Measurements from ENCODE around the gene LCE3B. TPM values are rescaled to one million over a fixed set of nuclear protein-coding genes. Genes with fewer than 3 reads are reported as not detected.

The LCE3B gene
- total and polyA plus RNA-seq, 9 of the 15 experiments (the other 6 are each of a cell fraction or from before 2014, with no cell fraction given) = not detected

GRCh38 chr1:152658649-152659048 lies 45.0 kb downstream of the LCE3B start (continued):
- TF ChIP-seq, protein P1, sequence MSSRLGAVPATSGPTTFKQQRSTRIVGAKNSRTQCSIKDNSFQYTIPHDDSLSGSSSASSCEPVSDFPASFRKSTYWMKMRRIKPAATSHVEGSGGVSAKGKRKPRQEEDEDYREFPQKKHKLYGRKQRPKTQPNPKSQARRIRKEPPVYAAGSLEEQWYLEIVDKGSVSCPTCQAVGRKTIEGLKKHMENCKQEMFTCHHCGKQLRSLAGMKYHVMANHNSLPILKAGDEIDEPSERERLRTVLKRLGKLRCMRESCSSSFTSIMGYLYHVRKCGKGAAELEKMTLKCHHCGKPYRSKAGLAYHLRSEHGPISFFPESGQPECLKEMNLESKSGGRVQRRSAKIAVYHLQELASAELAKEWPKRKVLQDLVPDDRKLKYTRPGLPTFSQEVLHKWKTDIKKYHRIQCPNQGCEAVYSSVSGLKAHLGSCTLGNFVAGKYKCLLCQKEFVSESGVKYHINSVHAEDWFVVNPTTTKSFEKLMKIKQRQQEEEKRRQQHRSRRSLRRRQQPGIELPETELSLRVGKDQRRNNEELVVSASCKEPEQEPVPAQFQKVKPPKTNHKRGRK (tag; IDR thresholded peaks at IDR 0.05) = no peak
- no peak for TF ChIP-seq ZNF143 (CRISPR knock-in tag; IDR thresholded peaks at IDR 0.05)
- TF ChIP-seq KDM4B (IDR thresholded peaks at IDR 0.05; ENCODE audit: borderline replicate concordance in 2 of 2, low read depth in 1 of 2) = no peak

DNA sequence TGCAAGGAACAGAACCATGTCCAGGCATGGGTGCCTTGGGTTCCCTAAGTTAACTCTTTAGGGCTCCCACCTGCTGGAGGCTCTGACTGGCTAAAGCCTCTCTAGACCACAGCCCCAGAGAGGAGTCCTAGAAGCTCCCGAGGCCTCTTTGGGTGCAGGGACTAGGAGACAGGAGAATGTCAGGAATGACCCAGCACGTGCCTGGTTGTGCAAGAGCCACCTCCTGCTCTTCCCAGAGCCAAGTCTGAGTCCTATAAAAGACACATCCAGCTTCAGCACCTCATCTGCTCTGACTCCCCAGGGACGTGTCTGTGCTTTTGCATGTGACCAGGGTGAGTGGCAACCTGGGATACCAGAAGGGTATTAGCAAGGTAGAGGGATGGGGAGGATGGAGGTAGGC lies 49.5 kb downstream of the LCE3B start, which contains the start of gene LCE2D:
Gene LCE2D, plus strand, starts transcription at position 283 of the 400 bp plus-strand sequence. CDS start 726 bp downstream, outside the sequence.
- no peaks in the 10 kb centered on the region for H3K9me1 ChIP-seq (ENCODE audit: control insufficient read depth, insufficient read depth, low read length)
- H3K9me3 ChIP-seq (replicated peaks; ENCODE audit: control insufficient read depth, insufficient read depth, low read depth, low read length) = no peaks in the 10 kb centered on the region
- FAIRE-seq (no peak), DNase-seq (ENCODE audit: extremely low read depth in 1 of 4, low spot score in 3 of 4) (no peak), ATAC-seq (no peak)
- 4% methylated on average over 3 of the region's 3 CpGs for WGBS (ENCODE audit: insufficient coverage, low coverage, missing lambda C conversion rate)
- no peak within 1 kb of the TSS for H3K4me3 ChIP-seq
- in situ Hi-C loops (cut with MboI) (no loop called here), intact Hi-C loops (cut with micrococcal nuclease) (no loop called here)
- no TSS peak for BruUV-seq (replicated peaks)
- H3K4me1 ChIP-seq (replicated peaks in 1 of 2; ENCODE audit: control insufficient read depth in 2 of 2, insufficient read depth in 2 of 2, low read length in 2 of 2) = no peaks in the 10 kb centered on the region
- no peak within 1 kb of the TSS for H2AFZ ChIP-seq (ENCODE audit: low read depth, low read length)
- POLR2A ChIA-PET = interaction anchor here (0.5 kb wide), 1 partner anchor 13 kb away, joined by 3 read pairs; no protein-coding TSS in a partner anchor
- no peaks in the 10 kb centered on the region for H3K79me2 ChIP-seq (ENCODE audit: control insufficient read depth, insufficient read depth, low read length)
- H3K27me3 ChIP-seq (ENCODE audit: control insufficient read depth in 2 of 2, insufficient read depth in 2 of 2, low read length in 2 of 2) = no peaks in the 10 kb centered on the region
- no peak within 1 kb of the TSS for H3K9ac ChIP-seq (ENCODE audit: insufficient read depth in 1 of 2, low read depth in 2 of 2, low read length in 2 of 2)
- no peak within 1 kb of the TSS for H3K4me2 ChIP-seq (ENCODE audit: insufficient read depth, low read length)
- CTCF ChIA-PET (ENCODE audit: low intra/inter-chr PET ratio) = no interaction called here
- no peak within 1 kb of the TSS for H3K27ac ChIP-seq (ENCODE audit: extremely low read depth, low read depth, low read length)
- H3K36me3 ChIP-seq (ENCODE audit: control insufficient read depth, insufficient read depth, low read length) = no peaks in the 10 kb centered on the region
- TF ChIP-seq TEAD2 (tag; IDR thresholded peaks at IDR 0.05) = no peak
- no peak for TF ChIP-seq NR2C2 (CRISPR knock-in tag; IDR thresholded peaks at IDR 0.05)
- TF ChIP-seq NR2C2 (tag; IDR thresholded peaks at IDR 0.05) = no peak
- no peak for TF ChIP-seq ARID2 (IDR thresholded peaks at IDR 0.05)
- no peak for TF ChIP-seq U2AF1 (optimal IDR thresholded peaks at IDR 0.05; ENCODE audit: low read depth, low read length)
- no peak for TF ChIP-seq ZFP36 (IDR thresholded peaks at IDR 0.05; ENCODE audit: low read depth, low read length, partially characterized antibody)
- no peaks in the 10 kb centered on the region for H4K20me1 ChIP-seq (replicated peaks; ENCODE audit: control insufficient read depth, insufficient read depth, low read length)

Small RNAs within 50 kb of the gene (small RNA-seq; reads per million reads assigned to genes)
- gene LCE3A = not detected
- not detected for gene LCE3B

Other genes starting within 250 kb of the LCE3B start
Only the 7 nearest of the 21 such genes appear.
- gene LCE3E, start 47.0 kb upstream of the LCE3B start, total RNA-seq (2014; rRNA removed) = not detected in 2 replicates
- gene LCE3E, start 47.0 kb upstream of the LCE3B start, total RNA-seq (2014; rRNA removed; fragmentation: Illumina TruSeq; extraction: Trizol) = not detected in 2 replicates
- not detected in 2 replicates for gene LCE3E, start 47.0 kb upstream of the LCE3B start, total RNA-seq (2015; rRNA removed; fragmentation: Illumina TruSeq; extraction: Trizol)
- gene LCE3E, start 47.0 kb upstream of the LCE3B start, total RNA-seq (2021) = not detected in 2 replicates
- not detected in 2 replicates for gene LCE3E, start 47.0 kb upstream of the LCE3B start, polyA plus RNA-seq (2011; rRNA removed)
- not detected in 2 replicates for gene LCE3E, start 47.0 kb upstream of the LCE3B start, polyA plus RNA-seq (2014; fragmentation: Illumina TruSeq; extraction: Trizol)
- gene LCE3E, start 47.0 kb upstream of the LCE3B start, polyA plus RNA-seq (2014; fragmentation: Nextera tagmentation; extraction: Ambion mirVana) = not detected
- not detected in 2 replicates for gene LCE3E, start 47.0 kb upstream of the LCE3B start, polyA plus RNA-seq (2014; rRNA removed)
- not detected in 2 replicates for gene LCE3D, start 33.3 kb upstream of the LCE3B start, total RNA-seq (2014; rRNA removed)
- gene LCE3D, start 33.3 kb upstream of the LCE3B start, total RNA-seq (2014; rRNA removed; fragmentation: Illumina TruSeq; extraction: Trizol) = not detected in 2 replicates
- gene LCE3D, start 33.3 kb upstream of the LCE3B start, total RNA-seq (2015; rRNA removed; fragmentation: Illumina TruSeq; extraction: Trizol) = not detected in 2 replicates
- gene LCE3D, start 33.3 kb upstream of the LCE3B start, total RNA-seq (2021) = not detected in 2 replicates
- gene LCE3D, start 33.3 kb upstream of the LCE3B start, polyA plus RNA-seq (2011; rRNA removed) = not detected in 2 replicates
- gene LCE3D, start 33.3 kb upstream of the LCE3B start, polyA plus RNA-seq (2014; fragmentation: Illumina TruSeq; extraction: Trizol) = not detected in 2 replicates
- gene LCE3D, start 33.3 kb upstream of the LCE3B start, polyA plus RNA-seq (2014; fragmentation: Nextera tagmentation; extraction: Ambion mirVana) = not detected
- not detected in 2 replicates for gene LCE3D, start 33.3 kb upstream of the LCE3B start, polyA plus RNA-seq (2014; rRNA removed)
- not detected in 2 replicates for gene LCE3C, start 13.6 kb upstream of the LCE3B start, total RNA-seq (2014; rRNA removed)
- gene LCE3C, start 13.6 kb upstream of the LCE3B start, total RNA-seq (2014; rRNA removed; fragmentation: Illumina TruSeq; extraction: Trizol) = not detected in 2 replicates
- not detected in 2 replicates for gene LCE3C, start 13.6 kb upstream of the LCE3B start, total RNA-seq (2015; rRNA removed; fragmentation: Illumina TruSeq; extraction: Trizol)
- gene LCE3C, start 13.6 kb upstream of the LCE3B start, total RNA-seq (2021) = not detected in 2 replicates
- not detected in 2 replicates for gene LCE3C, start 13.6 kb upstream of the LCE3B start, polyA plus RNA-seq (2011; rRNA removed)
- gene LCE3C, start 13.6 kb upstream of the LCE3B start, polyA plus RNA-seq (2014; fragmentation: Illumina TruSeq; extraction: Trizol) = not detected in 2 replicates
- not detected for gene LCE3C, start 13.6 kb upstream of the LCE3B start, polyA plus RNA-seq (2014; fragmentation: Nextera tagmentation; extraction: Ambion mirVana)
- not detected in 2 replicates for gene LCE3C, start 13.6 kb upstream of the LCE3B start, polyA plus RNA-seq (2014; rRNA removed)
- not detected in 2 replicates for gene LCE3A, start 9.3 kb downstream of the LCE3B start, total RNA-seq (2014; rRNA removed)
- not detected in 2 replicates for gene LCE3A, start 9.3 kb downstream of the LCE3B start, total RNA-seq (2014; rRNA removed; fragmentation: Illumina TruSeq; extraction: Trizol)
- not detected in 2 replicates for gene LCE3A, start 9.3 kb downstream of the LCE3B start, total RNA-seq (2015; rRNA removed; fragmentation: Illumina TruSeq; extraction: Trizol)
- gene LCE3A, start 9.3 kb downstream of the LCE3B start, total RNA-seq (2021) = not detected in 2 replicates
- gene LCE3A, start 9.3 kb downstream of the LCE3B start, polyA plus RNA-seq (2011; rRNA removed) = not detected in 2 replicates
- gene LCE3A, start 9.3 kb downstream of the LCE3B start, polyA plus RNA-seq (2014; fragmentation: Illumina TruSeq; extraction: Trizol) = not detected in 2 replicates
- not detected for gene LCE3A, start 9.3 kb downstream of the LCE3B start, polyA plus RNA-seq (2014; fragmentation: Nextera tagmentation; extraction: Ambion mirVana)
- gene LCE3A, start 9.3 kb downstream of the LCE3B start, polyA plus RNA-seq (2014; rRNA removed) = not detected in 2 replicates
- not detected in 2 replicates for gene LCE2D, start 49.6 kb downstream of the LCE3B start, total RNA-seq (2014; rRNA removed)
- not detected in 2 replicates for gene LCE2D, start 49.6 kb downstream of the LCE3B start, total RNA-seq (2014; rRNA removed; fragmentation: Illumina TruSeq; extraction: Trizol)
- not detected in 2 replicates for gene LCE2D, start 49.6 kb downstream of the LCE3B start, total RNA-seq (2015; rRNA removed; fragmentation: Illumina TruSeq; extraction: Trizol)
- gene LCE2D, start 49.6 kb downstream of the LCE3B start, total RNA-seq (2021) = not detected in 2 replicates
- gene LCE2D, start 49.6 kb downstream of the LCE3B start, polyA plus RNA-seq (2011; rRNA removed) = not detected in 2 replicates
- gene LCE2D, start 49.6 kb downstream of the LCE3B start, polyA plus RNA-seq (2014; fragmentation: Illumina TruSeq; extraction: Trizol) = not detected in 2 replicates
- not detected for gene LCE2D, start 49.6 kb downstream of the LCE3B start, polyA plus RNA-seq (2014; fragmentation: Nextera tagmentation; extraction: Ambion mirVana)
- not detected in 2 replicates for gene LCE2D, start 49.6 kb downstream of the LCE3B start, polyA plus RNA-seq (2014; rRNA removed)
- not detected in 2 replicates for gene LCE2C, start 61.5 kb downstream of the LCE3B start, total RNA-seq (2014; rRNA removed)
- gene LCE2C, start 61.5 kb downstream of the LCE3B start, total RNA-seq (2014; rRNA removed; fragmentation: Illumina TruSeq; extraction: Trizol) = not detected in 2 replicates
- gene LCE2C, start 61.5 kb downstream of the LCE3B start, total RNA-seq (2015; rRNA removed; fragmentation: Illumina TruSeq; extraction: Trizol) = not detected in 2 replicates
- gene LCE2C, start 61.5 kb downstream of the LCE3B start, total RNA-seq (2021) = not detected in 2 replicates
- not detected in 2 replicates for gene LCE2C, start 61.5 kb downstream of the LCE3B start, polyA plus RNA-seq (2011; rRNA removed)
- not detected in 2 replicates for gene LCE2C, start 61.5 kb downstream of the LCE3B start, polyA plus RNA-seq (2014; fragmentation: Illumina TruSeq; extraction: Trizol)
- gene LCE2C, start 61.5 kb downstream of the LCE3B start, polyA plus RNA-seq (2014; fragmentation: Nextera tagmentation; extraction: Ambion mirVana) = not detected
- not detected in 2 replicates for gene LCE2C, start 61.5 kb downstream of the LCE3B start, polyA plus RNA-seq (2014; rRNA removed)
- not detected in 2 replicates for gene LCE2B, start 72.3 kb downstream of the LCE3B start, total RNA-seq (2014; rRNA removed)
- not detected in 2 replicates for gene LCE2B, start 72.3 kb downstream of the LCE3B start, total RNA-seq (2014; rRNA removed; fragmentation: Illumina TruSeq; extraction: Trizol)
- gene LCE2B, start 72.3 kb downstream of the LCE3B start, total RNA-seq (2015; rRNA removed; fragmentation: Illumina TruSeq; extraction: Trizol) = not detected in 2 replicates
- gene LCE2B, start 72.3 kb downstream of the LCE3B start, total RNA-seq (2021) = not detected in 2 replicates
- gene LCE2B, start 72.3 kb downstream of the LCE3B start, polyA plus RNA-seq (2011; rRNA removed) = not detected in 2 replicates
- gene LCE2B, start 72.3 kb downstream of the LCE3B start, polyA plus RNA-seq (2014; fragmentation: Illumina TruSeq; extraction: Trizol) = not detected in 2 replicates
- gene LCE2B, start 72.3 kb downstream of the LCE3B start, polyA plus RNA-seq (2014; fragmentation: Nextera tagmentation; extraction: Ambion mirVana) = not detected
- gene LCE2B, start 72.3 kb downstream of the LCE3B start, polyA plus RNA-seq (2014; rRNA removed) = not detected in 2 replicates